ENCODE data around the gene PKDCC. TPM values are rescaled to one million over a fixed set of nuclear protein-coding genes. Genes with fewer than 3 reads are reported as not detected.

The PKDCC gene
- total RNA-seq, 3 donors from 2014 or later, result 0.19 TPM; not detected in 2

- no peak for DNase-seq
- H3K36me3 Mint-ChIP-seq (ENCODE audit: insufficient read depth), result no peaks in the 10 kb centered on the region
- H3K4me3 Mint-ChIP-seq, result no peak overlapping the region
- no peak for ATAC-seq
- no peaks in the 10 kb centered on the region for H3K4me1 Mint-ChIP-seq (ENCODE audit: low read depth)
- peaks cover 8% of the 10 kb centered on the region for H3K27me3 Mint-ChIP-seq (ENCODE audit: low read depth)
- H3K9me3 Mint-ChIP-seq, result no peaks in the 10 kb centered on the region
These were observed 10.9 kb upstream of the PKDCC start for GRCh38 chr2:42036940-42037339.

GRCh38 chr2:42040643-42041278 is 7.1 kb upstream of the PKDCC start:
- Mint-ChIP-seq H3K9me3 (no peaks in the 10 kb centered on the region), H3K4me3 (no peak overlapping the region), H3K27me3 (ENCODE audit: low read depth) (peaks cover 30% of the 10 kb centered on the region), H3K36me3 (ENCODE audit: insufficient read depth) (no peaks in the 10 kb centered on the region), H3K4me1 (ENCODE audit: low read depth) (no peaks in the 10 kb centered on the region)
- no peak for ATAC-seq
- DNase-seq, result no peak

- H3K4me3 Mint-ChIP-seq, result no peak overlapping the region
- H3K27me3 Mint-ChIP-seq (ENCODE audit: low read depth), result peaks cover 37% of the 10 kb centered on the region
- no peaks in the 10 kb centered on the region for H3K4me1 Mint-ChIP-seq (ENCODE audit: low read depth)
- H3K36me3 Mint-ChIP-seq (ENCODE audit: insufficient read depth), result no peaks in the 10 kb centered on the region
- DNase-seq (no peak), ATAC-seq (no peak)
- H3K9me3 Mint-ChIP-seq, result no peaks in the 10 kb centered on the region
These were observed 6.3 kb upstream of the PKDCC start for GRCh38 chr2:42041377-42042127.

- Mint-ChIP-seq H3K9me3 (no peaks in the 10 kb centered on the region), H3K36me3 (ENCODE audit: insufficient read depth) (no peaks in the 10 kb centered on the region), H3K27me3 (ENCODE audit: low read depth) (peaks cover 46% of the 10 kb centered on the region), H3K4me3 (no peak overlapping the region), H3K4me1 (ENCODE audit: low read depth) (peaks cover 2% of the 10 kb centered on the region)
- ATAC-seq, result no peak
- DNase-seq, result no peak
These were observed 5.0 kb upstream of the PKDCC start for GRCh38 chr2:42042631-42043355.

- no peaks in the 10 kb centered on the region for H3K9me3 Mint-ChIP-seq
- ATAC-seq (no peak), DNase-seq (no peak)
- H3K4me3 Mint-ChIP-seq, result no peak overlapping the region
- H3K36me3 Mint-ChIP-seq (ENCODE audit: insufficient read depth), result no peaks in the 10 kb centered on the region
- H3K27me3 Mint-ChIP-seq (ENCODE audit: low read depth), result peaks cover 50% of the 10 kb centered on the region
- peaks cover 2% of the 10 kb centered on the region for H3K4me1 Mint-ChIP-seq (ENCODE audit: low read depth)
These were observed 3.9 kb upstream of the PKDCC start for GRCh38 chr2:42043789-42044394.

GRCh38 chr2:42044939-42045338 is 2.9 kb upstream of the PKDCC start:
- H3K27me3 Mint-ChIP-seq (ENCODE audit: low read depth), result peaks cover 61% of the 10 kb centered on the region
- DNase-seq, result no peak
- H3K4me3 Mint-ChIP-seq, result no peak overlapping the region
- ATAC-seq, result no peak
- H3K36me3 Mint-ChIP-seq (ENCODE audit: insufficient read depth), result no peaks in the 10 kb centered on the region
- peaks cover 2% of the 10 kb centered on the region for H3K4me1 Mint-ChIP-seq (ENCODE audit: low read depth)
- no peaks in the 10 kb centered on the region for H3K9me3 Mint-ChIP-seq

- no peak overlapping the region for H3K4me3 Mint-ChIP-seq
These were observed 2.5 kb upstream of the PKDCC start for GRCh38 chr2:42045352-42045751.

GRCh38 chr2:42045848-42046748 is 1.7 kb upstream of the PKDCC start:
- no peaks in the 10 kb centered on the region for H3K36me3 Mint-ChIP-seq (ENCODE audit: insufficient read depth)
- no peak for DNase-seq
- peak overlapping the region; percentile 37 for H3K4me3 Mint-ChIP-seq
- peaks cover 2% of the 10 kb centered on the region for H3K4me1 Mint-ChIP-seq (ENCODE audit: low read depth)
- H3K9me3 Mint-ChIP-seq, result no peaks in the 10 kb centered on the region
- ATAC-seq, result no peak
- H3K27me3 Mint-ChIP-seq (ENCODE audit: low read depth), result peaks cover 62% of the 10 kb centered on the region

More at GRCh38 chr2:42045352-42045751, 2.5 kb upstream of the PKDCC start:
- Mint-ChIP-seq H3K4me1 (ENCODE audit: low read depth) (peaks cover 2% of the 10 kb centered on the region), H3K27me3 (ENCODE audit: low read depth) (peaks cover 62% of the 10 kb centered on the region), H3K9me3 (no peaks in the 10 kb centered on the region), H3K36me3 (ENCODE audit: insufficient read depth) (no peaks in the 10 kb centered on the region)
- no peak for ATAC-seq
- no peak for DNase-seq

- DNase-seq, result no peak
- peak in 1 of 2 donors; percentile 31 for ATAC-seq
- H3K4me1 Mint-ChIP-seq (ENCODE audit: low read depth), result peaks cover 2% of the 10 kb centered on the region
- no peaks in the 10 kb centered on the region for H3K9me3 Mint-ChIP-seq
- peak overlapping the region; percentile 75 for H3K4me3 Mint-ChIP-seq
- H3K36me3 Mint-ChIP-seq (ENCODE audit: insufficient read depth), result no peaks in the 10 kb centered on the region
- H3K27me3 Mint-ChIP-seq (ENCODE audit: low read depth), result peaks cover 63% of the 10 kb centered on the region
These were observed 868 bp upstream of the PKDCC start for GRCh38 chr2:42046819-42047487.

- DNase-seq, result no peak
- Mint-ChIP-seq H3K4me1 (ENCODE audit: low read depth) (peaks cover 2% of the 10 kb centered on the region), H3K27me3 (ENCODE audit: low read depth) (peaks cover 55% of the 10 kb centered on the region), H3K4me3 (peak overlapping the region; percentile 57), H3K9me3 (no peaks in the 10 kb centered on the region), H3K36me3 (ENCODE audit: insufficient read depth) (no peaks in the 10 kb centered on the region)
- ATAC-seq, result peak; percentile 32 to 35
These were observed 739 bp downstream of the PKDCC start for GRCh38 chr2:42048299-42049220.

GRCh38 chr2:42049221-42050009 is 1.6 kb downstream of the PKDCC start:
- no peaks in the 10 kb centered on the region for H3K9me3 Mint-ChIP-seq
- DNase-seq, result no peak
- H3K4me3 Mint-ChIP-seq, result peak overlapping the region; percentile 57
- no peaks in the 10 kb centered on the region for H3K36me3 Mint-ChIP-seq (ENCODE audit: insufficient read depth)
- H3K4me1 Mint-ChIP-seq (ENCODE audit: low read depth), result peaks cover 2% of the 10 kb centered on the region
- H3K27me3 Mint-ChIP-seq (ENCODE audit: low read depth), result peaks cover 50% of the 10 kb centered on the region
- no peak for ATAC-seq

All from activated T-cell treated with anti-CD3 and anti-CD28 coated beads, Interleukin-2, amount 50 U/mL, for 4 hours (primary cell).